ENCODE data around the gene SH3PXD2B.
A peak's percentile ranks its signal among the peaks of the same experiment; 100 is the strongest.
"Not testable (repeated sequence)": the region's sequence is repeated elsewhere in the genome, so short reads cannot be mapped to it uniquely, and the experiment has no call there.

Gene SH3PXD2B

GRCh38 chr5:172485511-172486202 is 31.3 kb upstream of the SH3PXD2B start:
- TF ChIP-seq CTCF (IDR thresholded peaks at IDR 0.05; ENCODE audit: extremely low read depth, missing control alignments), result no peak
- no peak for DNase-seq (ENCODE audit: low spot score)

- TF ChIP-seq CTCF (IDR thresholded peaks at IDR 0.05; ENCODE audit: extremely low read depth, missing control alignments), result no peak
- no peak for DNase-seq (ENCODE audit: low spot score)
Measured at GRCh38 chr5:172484664-172485063, 30.3 kb upstream of the SH3PXD2B start.

GRCh38 chr5:172482156-172483020 is 28.1 kb upstream of the SH3PXD2B start:
- no peak for TF ChIP-seq CTCF (IDR thresholded peaks at IDR 0.05; ENCODE audit: extremely low read depth, missing control alignments)
- no peak for DNase-seq (ENCODE audit: low spot score)

- TF ChIP-seq CTCF (IDR thresholded peaks at IDR 0.05; ENCODE audit: extremely low read depth, missing control alignments), result no peak
- no peak for DNase-seq (ENCODE audit: low spot score)
Measured at GRCh38 chr5:172481011-172481800, 26.9 kb upstream of the SH3PXD2B start.

GRCh38 chr5:172479784-172480115 is 25.4 kb upstream of the SH3PXD2B start:
- DNase-seq (ENCODE audit: low spot score), result no peak
- no peak for TF ChIP-seq CTCF (IDR thresholded peaks at IDR 0.05; ENCODE audit: extremely low read depth, missing control alignments)

- peak; percentile 89 for TF ChIP-seq CTCF (IDR thresholded peaks at IDR 0.05; ENCODE audit: extremely low read depth, missing control alignments)
- peak; percentile 82 for DNase-seq (ENCODE audit: low spot score)
Measured at GRCh38 chr5:172479034-172479783, 24.9 kb upstream of the SH3PXD2B start.

GRCh38 chr5:172478695-172479033 is 24.3 kb upstream of the SH3PXD2B start:
- not testable (repeated sequence) for DNase-seq (ENCODE audit: low spot score)
